ENCODE measurements around the gene SLC24A1.
"Not testable (repeated sequence)": the region's sequence is repeated elsewhere in the genome, so short reads cannot be mapped to it uniquely, and the experiment has no call there.

Gene SLC24A1

GRCh38 chr15:65610871-65611718 is 10.6 kb upstream of the SLC24A1 start, which contains the start of gene INTS14:
TSS of gene INTS14 (minus strand) at chr15:65611131. CDS start at chr15:65607380, 3,751 bp downstream.
- peak within 1 kb of the TSS; percentile 92 for H3K27ac Mint-ChIP-seq
- ATAC-seq, result peak; percentile 99
- no peaks in the 10 kb centered on the region for H3K9me3 Mint-ChIP-seq

GRCh38 chr15:65611888-65612615 is 9.7 kb upstream of the SLC24A1 start:
- no peak for ATAC-seq
- no peaks in the 10 kb centered on the region for H3K27me3 Mint-ChIP-seq
- H3K36me3 Mint-ChIP-seq, result peaks cover 4% of the 10 kb centered on the region
- H3K27ac Mint-ChIP-seq, result peak overlapping the region; percentile 92
- H3K4me3 Mint-ChIP-seq, result peak overlapping the region; percentile 92
- H3K4me1 Mint-ChIP-seq, result peaks cover 21% of the 10 kb centered on the region
- no peaks in the 10 kb centered on the region for H3K9me3 Mint-ChIP-seq

More at GRCh38 chr15:65610871-65611718, 10.6 kb upstream of the SLC24A1 start, which contains the start of gene INTS14:
- Mint-ChIP-seq H3K27me3 (no peaks in the 10 kb centered on the region), H3K4me3 (peak within 1 kb of the TSS; percentile 92), H3K4me1 (peaks cover 21% of the 10 kb centered on the region), H3K36me3 (no peaks in the 10 kb centered on the region)

GRCh38 chr15:65612616-65612946 is 9.2 kb upstream of the SLC24A1 start:
- no peak for ATAC-seq
- Mint-ChIP-seq H3K4me1 (peaks cover 21% of the 10 kb centered on the region), H3K4me3 (no peak overlapping the region), H3K27ac (peak overlapping the region; percentile 92), H3K9me3 (no peaks in the 10 kb centered on the region), H3K36me3 (peaks cover 9% of the 10 kb centered on the region), H3K27me3 (no peaks in the 10 kb centered on the region)

GRCh38 chr15:65612949-65613744 is 8.6 kb upstream of the SLC24A1 start:
- H3K4me1 Mint-ChIP-seq, result peaks cover 21% of the 10 kb centered on the region
- no peak overlapping the region for H3K4me3 Mint-ChIP-seq
- no peaks in the 10 kb centered on the region for H3K27me3 Mint-ChIP-seq
- no peak for ATAC-seq
- H3K36me3 Mint-ChIP-seq, result peaks cover 9% of the 10 kb centered on the region
- H3K9me3 Mint-ChIP-seq, result no peaks in the 10 kb centered on the region
- no peak overlapping the region for H3K27ac Mint-ChIP-seq

- H3K36me3 Mint-ChIP-seq, ATAC-seq, H3K4me3 Mint-ChIP-seq: not testable (repeated sequence)
Measured at GRCh38 chr15:65615887-65616286, 5.9 kb upstream of the SLC24A1 start.

GRCh38 chr15:65618560-65619109 is 3.1 kb upstream of the SLC24A1 start:
- no peak for ATAC-seq
- Mint-ChIP-seq H3K27ac (no peak overlapping the region), H3K4me3 (no peak overlapping the region), H3K36me3 (peaks cover 13% of the 10 kb centered on the region), H3K27me3 (no peaks in the 10 kb centered on the region), H3K4me1 (peaks cover 4% of the 10 kb centered on the region), H3K9me3 (no peaks in the 10 kb centered on the region)

More at GRCh38 chr15:65615887-65616286, 5.9 kb upstream of the SLC24A1 start:
- not testable (repeated sequence) for H3K27ac Mint-ChIP-seq, H3K27me3 Mint-ChIP-seq, H3K9me3 Mint-ChIP-seq
- H3K4me1 Mint-ChIP-seq, result peaks cover 21% of the 10 kb centered on the region

GRCh38 chr15:65619626-65620290 is 2.0 kb upstream of the SLC24A1 start:
- no peaks in the 10 kb centered on the region for H3K27me3 Mint-ChIP-seq
- no peaks in the 10 kb centered on the region for H3K4me1 Mint-ChIP-seq
- H3K27ac Mint-ChIP-seq, result no peak overlapping the region
- peaks cover 24% of the 10 kb centered on the region for H3K36me3 Mint-ChIP-seq
- no peak for ATAC-seq
- H3K4me3 Mint-ChIP-seq, result no peak overlapping the region
- H3K9me3 Mint-ChIP-seq, result no peaks in the 10 kb centered on the region

GRCh38 chr15:65620833-65621232 is 905 bp upstream of the SLC24A1 start:
- no peaks in the 10 kb centered on the region for H3K9me3 Mint-ChIP-seq
- no peak for ATAC-seq
- H3K36me3 Mint-ChIP-seq, result peaks cover 35% of the 10 kb centered on the region
- H3K4me3 Mint-ChIP-seq, result no peak overlapping the region
- H3K27ac Mint-ChIP-seq, result no peak overlapping the region
- no peaks in the 10 kb centered on the region for H3K27me3 Mint-ChIP-seq
- H3K4me1 Mint-ChIP-seq, result no peaks in the 10 kb centered on the region

- no peaks in the 10 kb centered on the region for H3K4me1 Mint-ChIP-seq
- no peaks in the 10 kb centered on the region for H3K9me3 Mint-ChIP-seq
- no peak for ATAC-seq
- H3K27ac Mint-ChIP-seq, result no peak overlapping the region
- H3K36me3 Mint-ChIP-seq, result peaks cover 30% of the 10 kb centered on the region
- no peaks in the 10 kb centered on the region for H3K27me3 Mint-ChIP-seq
- no peak overlapping the region for H3K4me3 Mint-ChIP-seq
Measured at GRCh38 chr15:65623103-65623502, 1.4 kb downstream of the SLC24A1 start.

- Mint-ChIP-seq H3K4me1 (peaks cover 16% of the 10 kb centered on the region), H3K27me3 (no peaks in the 10 kb centered on the region), H3K36me3 (peaks cover 31% of the 10 kb centered on the region), H3K4me3 (no peak overlapping the region), H3K27ac (no peak overlapping the region), H3K9me3 (no peaks in the 10 kb centered on the region)
- no peak for ATAC-seq
Measured at GRCh38 chr15:65626856-65627255, 5.1 kb downstream of the SLC24A1 start.

- H3K9me3 Mint-ChIP-seq, result no peaks in the 10 kb centered on the region
- peaks cover 21% of the 10 kb centered on the region for H3K4me1 Mint-ChIP-seq
- no peaks in the 10 kb centered on the region for H3K27me3 Mint-ChIP-seq
- ATAC-seq, result no peak
- no peak overlapping the region for H3K4me3 Mint-ChIP-seq
- H3K36me3 Mint-ChIP-seq, result peaks cover 24% of the 10 kb centered on the region
- H3K27ac Mint-ChIP-seq, result no peak overlapping the region
Measured at GRCh38 chr15:65629548-65629947, 7.8 kb downstream of the SLC24A1 start.

GRCh38 chr15:65630760-65631159 is 9.0 kb downstream of the SLC24A1 start:
- Mint-ChIP-seq H3K27ac (peak overlapping the region; percentile 6), H3K9me3 (no peaks in the 10 kb centered on the region), H3K4me3 (no peak overlapping the region), H3K36me3 (peaks cover 12% of the 10 kb centered on the region), H3K27me3 (no peaks in the 10 kb centered on the region), H3K4me1 (peaks cover 21% of the 10 kb centered on the region)
- peak; percentile 82 for ATAC-seq

GRCh38 chr15:65631503-65631902 is 9.8 kb downstream of the SLC24A1 start:
- peaks cover 6% of the 10 kb centered on the region for H3K36me3 Mint-ChIP-seq

GRCh38 chr15:65632780-65633375 is 11.1 kb downstream of the SLC24A1 start:
- H3K9me3 Mint-ChIP-seq, result no peaks in the 10 kb centered on the region
- H3K36me3 Mint-ChIP-seq, result peaks cover 6% of the 10 kb centered on the region
- no peak for ATAC-seq
- H3K4me3 Mint-ChIP-seq, result no peak overlapping the region
- peaks cover 21% of the 10 kb centered on the region for H3K4me1 Mint-ChIP-seq
- no peaks in the 10 kb centered on the region for H3K27me3 Mint-ChIP-seq
- no peak overlapping the region for H3K27ac Mint-ChIP-seq

More at GRCh38 chr15:65631503-65631902, 9.8 kb downstream of the SLC24A1 start:
- H3K4me1 Mint-ChIP-seq, result peaks cover 21% of the 10 kb centered on the region
- peak overlapping the region; percentile 11 for H3K4me3 Mint-ChIP-seq
- peak; percentile 69 for ATAC-seq
- H3K27ac Mint-ChIP-seq, result peak overlapping the region; percentile 6
- no peaks in the 10 kb centered on the region for H3K9me3 Mint-ChIP-seq
- H3K27me3 Mint-ChIP-seq, result no peaks in the 10 kb centered on the region

Measured in stimulated activated memory B cell treated with anti-CD40 and anti-IgM and Interleukin-4, amounts not matched to agents 10 μg/mL and 1 μg/mL and 100 μg/mL, for 72 hours (primary cell).